Upper lobe of right lung (tissue), 1 donor: ENCODE measurements around the gene NME3. TPM values are rescaled to one million over a fixed set of nuclear protein-coding genes. Genes with fewer than 3 reads are reported as not detected.

ENCODE experiments used
- ATAC-seq: fragments of 200-7000 bp; cut with Tn5 transposase; one replicate; pipeline ENCODE4 v1.9.1; 2020; ENCODE audit warnings: mild to moderate bottlenecking, moderate library complexity
- DNase-seq: peaks from one replicate; pipeline ENCODE4 v3.0.0-alpha.2; 2020
- H3K27ac ChIP-seq: fragments of 200-600 bp; one replicate; pipeline ENCODE4 v1.8.0; 2022
- H3K27me3 ChIP-seq: fragments of 200-600 bp; one replicate; pipeline ENCODE4 v1.8.0; 2022; ENCODE audit warnings: mild to moderate bottlenecking
- H3K36me3 ChIP-seq: fragments of 200-600 bp; one replicate; pipeline ENCODE4 v1.8.0; 2022
- H3K4me1 ChIP-seq: fragments of 200-600 bp; one replicate; pipeline ENCODE4 v1.8.0; 2022
- H3K4me3 ChIP-seq: fragments of 200-600 bp; one replicate; pipeline ENCODE4 v1.8.0; 2022; ENCODE audit warnings: mild to moderate bottlenecking
- H3K9me3 ChIP-seq: fragments of 200-600 bp; one replicate; pipeline ENCODE4 v1.8.0; 2022
- intact Hi-C: fragments of 100-400 bp; cut with DNase I; formaldehyde crosslinking; loops from one replicate; pipeline ENCODE4 v1.11.0; 2022
- total RNA-seq: library from RNA; stranded (reverse); fragmentation: NEBNext Ultra II Directional; extraction: Animal tissue kit (Norgen Biotek cat#: 25700); gene quantifications from one replicate; pipeline ENCODE4 v1.2.1, GENCODE V29; 2021
- TF ChIP-seq, protein P1 (sequence below): fragments of 200-600 bp; IDR thresholded peaks from one replicate; pipeline ENCODE4 v1.8.0; 2022; ENCODE audit warnings: antibody characterized with exemption
- donor health status: DM: no; HTN: yes; CAD: no; lungs with severe emphysema.

Gene NME3
- total RNA-seq, 1 donor from 2014 or later, result 67.2 TPM

DNA sequence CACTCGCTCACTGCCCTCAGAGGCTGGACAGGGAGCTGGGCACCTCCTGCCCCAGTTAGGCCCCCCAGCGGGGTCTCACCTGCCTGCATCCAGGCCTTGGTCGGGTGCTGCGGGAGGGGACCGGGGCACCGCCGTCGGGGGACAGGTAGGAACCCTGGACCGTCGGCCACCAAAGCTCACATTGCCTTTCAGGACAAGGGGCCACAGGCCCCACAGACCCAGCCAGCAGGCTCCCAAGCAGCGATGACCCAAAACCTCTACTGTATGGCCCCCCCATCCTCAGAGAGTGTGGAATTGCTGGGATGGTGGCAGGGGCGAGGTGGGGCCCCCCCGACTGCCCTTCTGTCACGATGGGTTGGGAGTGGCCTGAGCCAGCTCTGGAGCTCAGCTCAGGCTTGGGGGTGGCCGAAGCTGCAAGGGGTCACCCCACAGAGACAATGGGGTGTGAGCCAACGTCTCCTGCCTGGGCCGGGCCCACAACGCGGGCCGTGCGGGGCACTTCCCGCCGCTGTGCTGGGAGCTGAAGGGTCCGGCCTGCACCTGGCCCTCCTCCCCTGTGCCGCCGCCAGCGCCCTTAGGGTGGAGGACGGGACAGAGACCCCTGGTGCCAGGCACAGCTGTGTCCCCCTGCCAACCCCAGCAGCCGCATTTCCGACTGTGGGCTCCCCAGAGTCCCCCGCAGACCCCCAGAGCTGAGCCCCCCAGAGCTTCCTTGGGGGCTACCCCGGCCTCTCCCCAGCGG is 21.7 kb upstream of the NME3 start:
- TF ChIP-seq, protein P1, sequence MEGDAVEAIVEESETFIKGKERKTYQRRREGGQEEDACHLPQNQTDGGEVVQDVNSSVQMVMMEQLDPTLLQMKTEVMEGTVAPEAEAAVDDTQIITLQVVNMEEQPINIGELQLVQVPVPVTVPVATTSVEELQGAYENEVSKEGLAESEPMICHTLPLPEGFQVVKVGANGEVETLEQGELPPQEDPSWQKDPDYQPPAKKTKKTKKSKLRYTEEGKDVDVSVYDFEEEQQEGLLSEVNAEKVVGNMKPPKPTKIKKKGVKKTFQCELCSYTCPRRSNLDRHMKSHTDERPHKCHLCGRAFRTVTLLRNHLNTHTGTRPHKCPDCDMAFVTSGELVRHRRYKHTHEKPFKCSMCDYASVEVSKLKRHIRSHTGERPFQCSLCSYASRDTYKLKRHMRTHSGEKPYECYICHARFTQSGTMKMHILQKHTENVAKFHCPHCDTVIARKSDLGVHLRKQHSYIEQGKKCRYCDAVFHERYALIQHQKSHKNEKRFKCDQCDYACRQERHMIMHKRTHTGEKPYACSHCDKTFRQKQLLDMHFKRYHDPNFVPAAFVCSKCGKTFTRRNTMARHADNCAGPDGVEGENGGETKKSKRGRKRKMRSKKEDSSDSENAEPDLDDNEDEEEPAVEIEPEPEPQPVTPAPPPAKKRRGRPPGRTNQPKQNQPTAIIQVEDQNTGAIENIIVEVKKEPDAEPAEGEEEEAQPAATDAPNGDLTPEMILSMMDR, result no peak
- DNase-seq, result peak; percentile 66
- H3K27me3 ChIP-seq, result no peaks in the 10 kb centered on the region
- H3K4me1 ChIP-seq, result no peaks in the 10 kb centered on the region
- intact Hi-C loops, result no loop called here
- H3K36me3 ChIP-seq, result peaks cover 15% of the 10 kb centered on the region
- no peaks in the 10 kb centered on the region for H3K9me3 ChIP-seq
- peak overlapping the region; percentile 29 for H3K4me3 ChIP-seq
- H3K27ac ChIP-seq, result no peak overlapping the region
- ATAC-seq, result no peak

DNA sequence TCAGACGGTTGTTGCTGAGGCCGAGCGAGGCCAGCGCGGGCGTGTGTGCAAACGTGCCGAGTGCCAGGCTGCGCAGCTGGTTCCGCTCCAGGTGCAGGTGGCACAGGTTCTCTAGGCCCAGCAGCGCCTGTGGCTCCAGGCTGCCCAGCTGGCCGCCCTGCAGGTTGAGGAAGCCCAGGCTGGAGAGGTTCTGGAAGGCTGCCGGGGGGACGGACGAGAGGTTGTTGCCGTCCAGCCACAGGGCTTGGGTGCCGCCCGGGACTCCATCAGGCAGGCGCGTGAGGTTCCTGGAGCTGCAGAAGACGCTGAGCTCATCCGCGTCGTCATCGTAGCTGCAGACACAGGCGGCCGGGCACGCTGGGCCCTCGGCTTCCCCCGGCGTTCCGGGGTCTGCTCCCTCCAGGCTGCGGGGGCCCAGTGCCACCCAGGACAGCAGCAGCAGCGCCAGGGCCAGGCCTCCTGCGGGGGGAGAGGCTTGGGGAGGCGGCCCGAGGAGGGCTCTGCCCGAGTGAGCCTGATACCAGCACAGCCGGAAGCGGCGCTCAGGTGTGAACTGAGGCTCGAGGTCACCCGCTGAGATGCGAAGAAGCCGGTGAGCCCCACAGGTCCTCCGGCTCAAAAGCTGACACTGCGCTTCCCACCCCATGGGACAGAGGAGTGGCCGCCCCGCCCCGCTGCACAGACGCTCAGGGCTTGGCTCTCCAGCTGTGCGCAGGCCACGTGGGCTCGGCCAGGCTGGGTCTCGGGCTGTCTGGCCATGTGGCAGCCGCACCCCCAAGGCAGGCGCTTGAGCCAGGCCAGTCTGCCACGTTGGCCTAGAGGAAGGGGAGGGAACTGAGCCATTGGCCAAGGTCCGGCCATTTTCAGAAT is 20.8 kb upstream of the NME3 start:
- intact Hi-C loops, result no loop called here
- ATAC-seq (no peak), DNase-seq (peak; percentile 63)
- H3K4me1 ChIP-seq, result no peaks in the 10 kb centered on the region
- H3K27ac ChIP-seq, result no peak overlapping the region
- H3K9me3 ChIP-seq, result no peaks in the 10 kb centered on the region
- no peaks in the 10 kb centered on the region for H3K27me3 ChIP-seq
- no peak overlapping the region for H3K4me3 ChIP-seq
- TF ChIP-seq, protein P1, result no peak
- peaks cover 22% of the 10 kb centered on the region for H3K36me3 ChIP-seq

DNA sequence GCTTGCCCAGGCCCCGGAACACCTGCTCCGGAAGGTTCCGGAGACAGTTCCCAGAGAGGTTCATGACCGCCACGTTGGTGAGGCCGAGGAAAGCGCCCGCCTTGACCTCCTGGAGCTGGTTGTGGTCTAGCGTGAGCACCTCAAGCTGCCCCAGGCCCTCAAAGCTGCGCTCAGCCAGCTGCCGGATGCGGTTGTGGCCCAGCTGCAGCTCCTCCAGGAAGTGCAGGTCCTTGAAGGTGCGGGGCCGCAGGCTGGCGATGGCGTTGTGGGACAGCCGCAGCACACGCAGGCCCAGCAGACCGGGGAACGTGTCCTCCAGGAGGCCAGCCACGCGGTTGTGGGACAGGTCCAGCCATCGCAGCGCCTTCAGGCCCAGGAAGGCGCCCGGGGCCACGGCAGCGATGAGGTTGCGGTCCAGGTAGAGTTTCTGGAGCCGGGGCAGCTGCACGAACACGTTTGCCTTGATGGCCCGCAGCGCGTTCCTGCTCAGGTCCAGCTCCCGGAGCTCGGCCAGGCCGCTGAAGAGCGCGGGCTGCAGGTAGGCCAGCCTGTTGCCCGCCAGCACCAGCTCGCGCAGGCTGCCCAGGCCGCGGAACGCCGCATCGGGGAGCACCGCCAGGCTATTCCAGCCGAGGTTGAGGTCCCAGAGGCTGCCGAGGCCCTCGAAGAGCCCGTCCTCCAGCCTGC is 20.1 kb upstream of the NME3 start:
- TF ChIP-seq, protein P1, result no peak
- ATAC-seq (no peak), DNase-seq (peak; percentile 60)
- intact Hi-C loops, result no loop called here
- Histone ChIP-seq H3K27me3 (no peaks in the 10 kb centered on the region), H3K36me3 (peaks cover 29% of the 10 kb centered on the region), H3K27ac (no peak overlapping the region), H3K4me3 (no peak overlapping the region), H3K4me1 (no peaks in the 10 kb centered on the region), H3K9me3 (no peaks in the 10 kb centered on the region)

DNA sequence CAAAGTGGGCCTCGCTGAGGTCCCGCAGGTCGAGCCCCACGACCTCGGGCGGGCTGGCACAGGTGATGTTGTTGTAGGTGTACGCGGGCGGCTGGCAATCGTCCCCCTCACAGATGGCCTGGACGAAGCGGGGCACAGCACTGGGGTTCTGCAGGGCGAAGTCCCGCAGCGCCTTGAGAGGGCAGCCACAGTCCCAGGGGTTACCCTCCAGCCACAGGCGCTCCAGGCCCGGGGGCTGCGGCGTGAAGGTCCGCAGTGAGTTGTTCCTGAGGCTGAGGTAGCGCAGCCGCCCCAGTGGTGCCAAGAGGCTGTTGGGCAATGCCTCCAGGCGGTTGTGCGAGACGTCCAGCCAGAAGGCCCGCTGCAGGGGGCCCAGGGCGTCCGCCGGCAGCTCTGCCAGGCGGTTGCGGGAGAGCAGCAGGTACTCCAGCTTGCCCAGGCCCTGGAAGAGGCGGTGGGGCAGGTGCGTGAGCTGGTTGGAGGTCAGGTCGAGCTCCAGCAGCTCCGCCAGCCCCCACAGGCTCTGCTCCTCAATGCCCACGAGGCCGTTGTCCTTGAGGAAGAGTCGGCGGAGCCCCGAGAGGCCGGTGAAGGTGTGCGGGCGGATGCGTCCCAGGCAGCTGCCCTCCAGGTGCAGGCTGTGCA is 19.4 kb upstream of the NME3 start:
- no peaks in the 10 kb centered on the region for H3K4me1 ChIP-seq
- H3K27me3 ChIP-seq, result no peaks in the 10 kb centered on the region
- peaks cover 29% of the 10 kb centered on the region for H3K36me3 ChIP-seq
- TF ChIP-seq, protein P1, result no peak
- ATAC-seq (no peak), DNase-seq (peak; percentile 63)
- no peak overlapping the region for H3K27ac ChIP-seq
- H3K4me3 ChIP-seq, result no peak overlapping the region
- H3K9me3 ChIP-seq, result no peaks in the 10 kb centered on the region
- intact Hi-C loops, result no loop called here

DNA sequence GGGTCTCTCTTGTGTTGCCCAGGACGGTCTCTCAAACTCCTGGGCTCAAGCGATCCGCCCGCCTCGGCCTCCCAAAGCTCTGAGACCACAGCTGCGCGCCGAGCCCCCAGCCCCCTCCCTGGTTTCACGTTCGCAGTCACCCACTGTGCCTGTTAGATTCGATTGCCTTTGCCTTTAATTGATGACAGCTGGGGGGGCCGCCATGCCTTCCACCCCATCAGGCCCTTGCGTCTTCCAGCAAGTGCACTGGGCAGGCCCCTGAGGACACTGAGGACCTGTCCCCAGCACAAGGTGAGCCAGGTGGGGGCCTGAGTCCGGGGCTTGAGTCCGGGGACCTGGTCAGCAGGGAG is 18.9 kb upstream of the NME3 start:
- Histone ChIP-seq H3K27me3 (no peaks in the 10 kb centered on the region), H3K9me3 (no peaks in the 10 kb centered on the region), H3K36me3 (peaks cover 29% of the 10 kb centered on the region), H3K4me3 (no peak overlapping the region), H3K27ac (no peak overlapping the region), H3K4me1 (no peaks in the 10 kb centered on the region)
- DNase-seq (no peak), ATAC-seq (no peak)
- TF ChIP-seq, protein P1, result no peak
- intact Hi-C loops, result no loop called here
